AG10803 (cell line): Measurements from ENCODE around the gene GSS.

ENCODE experiments used
- DNase-seq: peaks from one replicate; pipeline ENCODE4 v3.0.0; 2010; ENCODE audit warnings: low read depth
- H3K4me3 ChIP-seq: 2 replicates; pipeline ENCODE4 v1.5.1; 2011; ENCODE audit warnings: mild to moderate bottlenecking, low read length, control low read depth
- TF ChIP-seq, protein P1 (sequence below): conservative IDR thresholded peaks from 2 replicates; pipeline ENCODE4 v1.5.1; 2011; ENCODE audit warnings: mild to moderate bottlenecking, low read length, control low read depth, inconsistent platforms

The GSS gene

DNA sequence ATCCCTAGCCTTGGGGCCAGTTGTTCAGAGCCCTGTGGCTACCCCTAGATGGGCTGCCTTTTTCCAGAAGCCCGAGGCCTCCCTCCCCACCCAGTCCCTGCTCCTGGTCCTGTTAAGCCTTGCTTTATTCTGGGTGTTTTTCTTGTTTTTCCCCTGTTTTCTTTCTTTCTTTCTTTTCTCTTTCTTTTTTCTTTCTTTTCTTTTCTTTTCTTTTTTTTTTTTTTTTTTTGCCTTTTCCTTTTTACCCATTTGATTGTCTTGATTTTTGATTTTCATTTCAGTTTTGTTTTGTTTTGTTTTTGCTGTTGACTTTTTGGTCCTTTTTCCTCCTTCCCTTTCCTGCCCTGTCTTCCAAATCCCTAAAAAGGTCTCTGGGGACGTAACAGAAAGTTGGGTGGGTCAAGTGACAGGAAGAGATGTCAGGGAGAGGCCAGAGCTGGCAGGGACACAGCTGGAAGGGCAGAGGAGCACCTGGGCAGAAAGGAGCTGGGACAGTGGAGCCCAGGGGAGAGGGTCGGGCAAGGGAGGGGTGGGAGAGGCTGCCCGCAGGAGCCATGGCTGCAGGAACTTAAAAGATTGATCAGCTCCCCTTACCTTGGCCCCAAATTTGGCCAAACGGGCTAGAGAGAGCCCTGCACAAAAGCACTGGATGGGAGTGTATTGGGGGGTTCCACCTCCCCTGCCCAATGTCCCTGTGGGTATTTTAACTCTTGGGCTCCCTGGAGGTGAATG lies 27.6 kb upstream of the GSS start:
- no peak overlapping the region for H3K4me3 ChIP-seq
- no peak for DNase-seq
- TF ChIP-seq, protein P1, sequence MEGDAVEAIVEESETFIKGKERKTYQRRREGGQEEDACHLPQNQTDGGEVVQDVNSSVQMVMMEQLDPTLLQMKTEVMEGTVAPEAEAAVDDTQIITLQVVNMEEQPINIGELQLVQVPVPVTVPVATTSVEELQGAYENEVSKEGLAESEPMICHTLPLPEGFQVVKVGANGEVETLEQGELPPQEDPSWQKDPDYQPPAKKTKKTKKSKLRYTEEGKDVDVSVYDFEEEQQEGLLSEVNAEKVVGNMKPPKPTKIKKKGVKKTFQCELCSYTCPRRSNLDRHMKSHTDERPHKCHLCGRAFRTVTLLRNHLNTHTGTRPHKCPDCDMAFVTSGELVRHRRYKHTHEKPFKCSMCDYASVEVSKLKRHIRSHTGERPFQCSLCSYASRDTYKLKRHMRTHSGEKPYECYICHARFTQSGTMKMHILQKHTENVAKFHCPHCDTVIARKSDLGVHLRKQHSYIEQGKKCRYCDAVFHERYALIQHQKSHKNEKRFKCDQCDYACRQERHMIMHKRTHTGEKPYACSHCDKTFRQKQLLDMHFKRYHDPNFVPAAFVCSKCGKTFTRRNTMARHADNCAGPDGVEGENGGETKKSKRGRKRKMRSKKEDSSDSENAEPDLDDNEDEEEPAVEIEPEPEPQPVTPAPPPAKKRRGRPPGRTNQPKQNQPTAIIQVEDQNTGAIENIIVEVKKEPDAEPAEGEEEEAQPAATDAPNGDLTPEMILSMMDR = no peak

DNA sequence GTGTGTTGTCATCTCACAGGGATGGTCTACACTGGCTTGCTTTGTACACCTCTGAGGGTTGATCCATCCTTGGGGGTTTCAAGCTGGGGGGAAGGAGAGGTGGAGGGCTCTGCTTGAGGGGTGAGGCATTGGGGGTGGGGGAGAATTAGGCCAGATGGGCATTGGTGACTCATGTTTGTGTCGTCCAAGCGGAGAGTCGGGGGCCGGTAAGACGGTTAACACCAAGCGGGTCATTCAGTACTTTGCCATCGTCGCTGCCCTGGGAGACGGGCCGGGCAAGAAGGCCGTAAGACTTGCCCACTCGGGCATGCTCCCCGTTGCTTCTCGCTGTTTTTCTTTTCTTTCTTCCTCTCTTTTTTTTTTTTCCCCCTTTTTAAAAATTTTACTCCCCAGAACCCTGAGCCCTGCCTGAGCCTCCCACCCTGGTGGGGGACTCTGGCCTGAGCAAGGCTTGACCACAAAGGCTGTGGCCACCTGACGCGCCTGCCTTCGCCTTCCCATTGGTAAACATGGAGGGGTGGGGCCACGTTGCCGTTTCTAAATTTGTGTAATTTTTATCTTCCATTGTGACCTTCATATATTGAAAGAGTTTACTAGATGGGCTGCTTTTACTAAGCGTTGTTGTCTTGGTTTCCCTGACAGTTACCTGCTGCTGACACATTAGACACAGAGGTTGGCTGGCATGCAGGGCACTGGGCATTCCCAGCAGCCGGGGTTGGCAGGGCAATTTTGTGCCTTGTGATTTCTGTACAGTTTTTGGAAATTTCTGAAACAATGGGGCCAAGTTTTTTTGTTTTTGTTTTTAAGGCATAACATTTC lies 26.9 kb upstream of the GSS start:
- no peak for DNase-seq
- H3K4me3 ChIP-seq = no peak overlapping the region
- TF ChIP-seq, protein P1 = no peak

DNA sequence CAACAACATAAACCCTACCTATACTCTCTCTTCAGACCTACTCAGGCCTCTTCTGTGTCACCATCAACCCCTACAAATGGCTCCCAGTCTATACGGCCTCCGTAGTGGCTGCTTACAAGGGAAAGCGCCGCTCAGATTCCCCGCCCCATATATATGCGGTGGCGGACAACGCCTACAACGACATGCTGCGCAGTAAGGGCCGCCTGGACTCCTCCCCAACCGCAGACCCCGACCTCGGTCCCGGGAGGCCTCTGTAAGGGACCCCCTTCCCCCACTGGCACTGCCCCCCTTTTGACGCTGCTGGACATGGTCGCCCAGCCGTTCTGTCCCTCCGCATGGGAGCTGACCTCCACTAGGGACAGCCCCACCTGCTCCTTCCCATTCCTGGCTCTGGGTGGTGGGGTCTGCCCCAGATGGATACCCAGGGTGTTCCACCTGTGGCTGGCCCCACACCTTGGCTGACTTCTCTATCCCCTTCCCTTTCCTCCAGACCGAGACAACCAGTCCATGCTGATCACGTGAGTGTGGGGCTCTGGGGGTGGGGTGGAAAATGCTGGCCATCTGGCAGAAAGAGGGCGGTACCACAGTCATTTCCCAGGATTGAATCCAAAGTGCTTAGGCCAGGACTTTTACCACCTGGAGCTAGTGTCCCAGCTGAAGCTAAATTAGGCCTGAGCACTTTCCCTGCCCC lies 25.1 kb upstream of the GSS start:
- H3K4me3 ChIP-seq = no peak overlapping the region
- DNase-seq = peak; percentile 14
- TF ChIP-seq, protein P1 = no peak

DNA sequence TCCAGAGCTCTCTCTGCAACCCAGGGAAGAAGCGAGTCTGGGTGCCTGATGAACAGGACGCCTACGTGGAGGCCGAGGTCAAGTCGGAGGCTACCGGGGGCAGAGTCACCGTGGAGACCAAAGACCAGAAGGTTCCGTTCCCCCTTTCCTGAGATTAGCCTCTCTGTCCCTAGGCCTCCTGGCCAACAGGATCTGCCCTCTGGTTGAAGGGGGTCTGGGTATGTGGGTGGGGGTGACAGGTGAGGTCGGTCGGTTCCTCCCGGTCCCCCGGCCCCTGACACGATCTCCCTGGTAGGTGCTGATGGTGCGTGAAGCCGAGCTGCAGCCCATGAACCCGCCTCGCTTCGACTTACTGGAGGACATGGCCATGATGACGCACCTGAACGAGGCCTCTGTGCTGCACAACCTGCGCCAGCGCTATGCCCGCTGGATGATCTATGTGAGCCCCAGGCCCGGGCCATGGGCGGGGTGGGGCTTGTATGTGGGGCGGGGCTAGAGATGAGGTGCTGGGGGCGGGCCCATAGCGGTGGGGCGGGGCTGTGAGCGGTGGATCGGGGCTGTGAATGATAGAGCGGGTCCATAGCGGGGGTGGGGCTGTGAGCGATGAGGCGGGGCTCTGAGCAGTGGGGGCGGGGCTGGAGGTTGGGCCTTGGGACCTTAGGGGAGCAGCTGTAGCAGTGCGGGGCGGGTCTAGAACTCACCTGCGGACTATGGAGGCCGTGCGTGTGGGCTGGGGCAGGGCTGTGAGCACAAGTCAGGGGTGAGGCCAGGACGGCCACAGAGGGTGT lies 24.0 kb upstream of the GSS start:
- no peak overlapping the region for H3K4me3 ChIP-seq
- DNase-seq = no peak
- TF ChIP-seq, protein P1 = no peak

DNA sequence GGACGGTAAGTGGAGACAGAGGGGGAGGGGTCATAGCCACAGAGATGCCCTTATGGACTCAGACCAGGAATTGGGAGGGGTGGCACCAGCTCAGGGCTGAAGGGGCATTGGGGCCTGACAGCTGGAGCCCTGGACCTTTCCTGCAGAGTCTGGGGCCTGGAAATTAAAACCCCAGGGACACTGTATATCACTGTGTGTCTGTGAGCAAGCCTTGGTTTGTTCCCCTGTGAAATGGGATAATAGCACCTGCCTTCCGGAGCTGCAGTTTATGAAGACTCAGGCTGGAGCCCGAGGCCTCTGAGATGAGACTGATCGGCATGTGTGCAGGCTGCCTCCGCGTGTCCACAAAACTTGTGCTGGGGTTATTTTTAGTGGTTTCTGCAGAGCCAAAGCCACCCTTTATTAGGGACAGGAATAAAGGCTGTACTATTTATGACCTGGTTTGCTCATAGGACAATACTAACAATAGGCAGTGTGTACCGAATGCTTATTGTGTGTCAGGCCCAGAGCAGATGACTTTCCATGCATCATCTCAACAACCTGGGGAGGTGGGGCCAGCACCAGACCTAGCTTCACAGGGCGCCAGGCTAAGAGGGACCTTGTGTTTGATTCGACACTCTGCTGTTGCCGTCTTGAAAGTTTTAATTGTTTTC lies 22.6 kb upstream of the GSS start:
- DNase-seq = no peak
- H3K4me3 ChIP-seq = no peak overlapping the region
- TF ChIP-seq, protein P1 = no peak

DNA sequence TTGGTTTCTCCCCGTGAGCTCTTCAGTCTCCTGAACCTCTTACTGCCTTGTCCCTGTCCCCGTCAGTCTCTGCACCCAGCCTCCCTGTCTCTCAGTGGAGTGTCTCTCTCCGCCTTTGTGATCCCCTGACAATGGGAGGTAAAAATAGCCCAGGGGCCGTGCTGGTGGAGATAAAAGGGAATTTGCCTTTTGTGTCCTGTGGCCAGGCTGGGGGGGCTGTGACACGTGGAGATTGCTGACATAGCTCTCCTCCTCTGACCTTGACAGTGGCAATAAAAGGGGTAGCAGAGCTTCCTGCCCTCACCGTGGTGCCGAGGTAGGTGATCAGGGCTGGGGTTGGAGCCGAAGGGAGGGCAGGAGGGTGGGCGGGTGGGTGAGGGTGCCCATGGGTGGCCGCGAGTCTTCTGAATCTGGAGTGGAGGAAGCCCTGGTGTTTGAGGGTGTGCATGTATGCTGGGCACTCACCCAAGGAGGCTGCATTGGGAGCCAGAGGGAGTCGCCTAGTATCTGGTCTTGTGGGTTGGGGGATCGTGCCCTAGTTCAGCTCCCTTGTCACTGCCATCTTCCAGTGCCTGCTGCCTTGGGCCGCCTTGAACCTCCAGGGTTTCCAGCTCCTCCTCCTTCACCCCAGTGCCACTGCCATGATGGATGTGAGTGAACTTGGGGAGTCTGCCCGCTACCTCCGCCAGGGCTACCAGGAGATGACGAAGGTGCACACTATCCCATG lies 21.9 kb upstream of the GSS start:
- TF ChIP-seq, protein P1 = no peak
- DNase-seq = no peak
- no peak overlapping the region for H3K4me3 ChIP-seq
